Peyer's patch (tissue), 4 donors: ENCODE measurements around the gene CATSPERZ.

Experiments used
- POLR2A ChIP-seq, 2 donors: fragments of 450-650 bp; IDR thresholded peaks; one replicate each; pipeline ENCODE4 v1.5.1; 2017; ENCODE audit warnings: antibody characterized with exemption in 2 of 2, mild to moderate bottlenecking in 2 of 2, moderate library complexity in 2 of 2
- TF ChIP-seq, protein P1 (sequence below), 6 experiments: fragments of 450-650 bp in 4 of 6; fragments of 200-600 bp in 2 of 6; sonication (generic) in 1 of 6; IDR thresholded peaks; one replicate each; pipeline ENCODE4 v1.5.1; 2017 to 2019; ENCODE audit warnings: antibody characterized with exemption in 6 of 6, mild to moderate bottlenecking in 3 of 6, moderate library complexity in 1 of 6

- TF ChIP-seq, protein P1, sequence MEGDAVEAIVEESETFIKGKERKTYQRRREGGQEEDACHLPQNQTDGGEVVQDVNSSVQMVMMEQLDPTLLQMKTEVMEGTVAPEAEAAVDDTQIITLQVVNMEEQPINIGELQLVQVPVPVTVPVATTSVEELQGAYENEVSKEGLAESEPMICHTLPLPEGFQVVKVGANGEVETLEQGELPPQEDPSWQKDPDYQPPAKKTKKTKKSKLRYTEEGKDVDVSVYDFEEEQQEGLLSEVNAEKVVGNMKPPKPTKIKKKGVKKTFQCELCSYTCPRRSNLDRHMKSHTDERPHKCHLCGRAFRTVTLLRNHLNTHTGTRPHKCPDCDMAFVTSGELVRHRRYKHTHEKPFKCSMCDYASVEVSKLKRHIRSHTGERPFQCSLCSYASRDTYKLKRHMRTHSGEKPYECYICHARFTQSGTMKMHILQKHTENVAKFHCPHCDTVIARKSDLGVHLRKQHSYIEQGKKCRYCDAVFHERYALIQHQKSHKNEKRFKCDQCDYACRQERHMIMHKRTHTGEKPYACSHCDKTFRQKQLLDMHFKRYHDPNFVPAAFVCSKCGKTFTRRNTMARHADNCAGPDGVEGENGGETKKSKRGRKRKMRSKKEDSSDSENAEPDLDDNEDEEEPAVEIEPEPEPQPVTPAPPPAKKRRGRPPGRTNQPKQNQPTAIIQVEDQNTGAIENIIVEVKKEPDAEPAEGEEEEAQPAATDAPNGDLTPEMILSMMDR (IDR thresholded peaks at IDR 0.05), result no peak
- TF ChIP-seq POLR2A (IDR thresholded peaks at IDR 0.05), result no peak
Observed at GRCh38 chr11:64289002-64289564, 11.1 kb upstream of the CATSPERZ start.
